GM12874 (cell line): ENCODE results near the gene SFT2D2.

Source experiments
- CTCF ChIP-seq: IDR thresholded peaks from 2 replicates; pipeline ENCODE4 v1.5.1; 2011; ENCODE audit warnings: low read depth, mild to moderate bottlenecking, control low read depth, low read length, moderate library complexity; ENCODE audit not compliant: insufficient read depth

The SFT2D2 gene

GRCh38 chr1:168225476-168226190, at the start of gene SFT2D2:
Gene SFT2D2 (plus strand): TSS chr1:168226004. CDS start chr1:168226080, 76 bp downstream.
- TF ChIP-seq CTCF, result no peak

GRCh38 chr1:168178227-168178637, 47.6 kb upstream of the SFT2D2 start:
- no peak for TF ChIP-seq CTCF

- peak; percentile 63 for TF ChIP-seq CTCF
Measured at GRCh38 chr1:168178638-168179437, 47.0 kb upstream of the SFT2D2 start, which contains the start of gene TIPRL. Gene TIPRL (plus strand): TSS chr1:168178962. CDS start chr1:168179078, 116 bp downstream.

- no peak for TF ChIP-seq CTCF
Measured at GRCh38 chr1:168179438-168180147, 46.2 kb upstream of the SFT2D2 start.

GRCh38 chr1:168180148-168180524, 45.7 kb upstream of the SFT2D2 start:
- no peak for TF ChIP-seq CTCF

- TF ChIP-seq CTCF, result no peak
Measured at GRCh38 chr1:168187177-168187576, 38.6 kb upstream of the SFT2D2 start.

- TF ChIP-seq CTCF, result no peak
Measured at GRCh38 chr1:168190403-168190802, 35.4 kb upstream of the SFT2D2 start.
